NCI-H1694 (cell line): ENCODE results near the gene PMVK.

Experiments
- DNase-seq: peaks from one replicate; lab custom pipeline; 2025; lab: John Stamatoyannopoulos, UW

Gene PMVK

GRCh38 chr1:154945962-154946850 lies 9.7 kb upstream of the PMVK start:
- no peak for DNase-seq

- no peak for DNase-seq
Observed at GRCh38 chr1:154945160-154945961, 8.8 kb upstream of the PMVK start.

- no peak for DNase-seq
Observed at GRCh38 chr1:154944401-154945159, 8.1 kb upstream of the PMVK start.

- DNase-seq = peak; percentile 81
Observed at GRCh38 chr1:154943649-154944400, 7.3 kb upstream of the PMVK start.

- no peak for DNase-seq
Observed at GRCh38 chr1:154941333-154942013, 5.0 kb upstream of the PMVK start.

- DNase-seq = no peak
Observed at GRCh38 chr1:154940651-154941194, 4.2 kb upstream of the PMVK start.

GRCh38 chr1:154940213-154940560 lies 3.7 kb upstream of the PMVK start:
- DNase-seq = no peak

DNA sequence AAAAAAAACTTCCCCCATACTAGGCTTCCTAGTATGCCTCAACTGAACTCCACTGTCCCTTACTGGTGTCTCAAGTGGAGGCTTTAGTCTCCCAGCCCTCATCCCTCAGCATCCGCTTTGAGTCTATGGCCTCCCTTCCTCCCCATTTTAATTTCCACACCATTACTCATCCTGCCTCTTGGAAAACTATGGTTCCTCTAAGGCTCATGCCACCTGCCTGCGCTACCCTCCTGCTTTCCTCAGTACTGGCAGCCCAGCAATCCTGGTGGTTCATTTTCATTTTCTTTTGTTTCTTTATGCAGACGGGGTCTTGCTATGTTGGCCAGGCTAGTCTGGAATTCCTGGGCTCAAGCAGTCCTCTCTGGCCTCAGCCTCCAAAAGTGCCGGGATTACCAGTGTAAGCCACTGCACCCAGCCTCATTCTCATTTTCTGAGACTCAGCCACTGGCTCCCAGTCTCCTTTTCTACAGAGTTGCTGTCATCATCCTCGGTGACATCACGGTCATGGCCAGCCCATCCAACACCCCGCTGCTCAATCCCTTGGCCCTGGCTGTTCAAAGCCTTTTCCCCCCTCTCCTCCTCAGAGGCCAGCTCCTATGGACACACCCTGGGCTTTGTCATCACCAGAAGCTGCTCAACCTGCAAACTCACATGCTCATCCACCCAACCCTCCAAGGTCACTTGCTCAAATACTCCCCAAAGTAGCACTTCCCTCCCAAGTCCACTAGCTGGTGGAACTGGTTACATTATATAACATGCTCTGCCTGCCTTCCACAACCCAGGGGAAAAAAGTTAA lies 2.3 kb upstream of the PMVK start:
- DNase-seq = no peak

- DNase-seq = no peak
Observed at GRCh38 chr1:154937988-154938386, 1.5 kb upstream of the PMVK start.

- peak; percentile 97 for DNase-seq
Observed at GRCh38 chr1:154937085-154937987, 817 bp upstream of the PMVK start.

GRCh38 chr1:154935749-154936554 lies 567 bp downstream of the PMVK start:
- DNase-seq = no peak

DNA sequence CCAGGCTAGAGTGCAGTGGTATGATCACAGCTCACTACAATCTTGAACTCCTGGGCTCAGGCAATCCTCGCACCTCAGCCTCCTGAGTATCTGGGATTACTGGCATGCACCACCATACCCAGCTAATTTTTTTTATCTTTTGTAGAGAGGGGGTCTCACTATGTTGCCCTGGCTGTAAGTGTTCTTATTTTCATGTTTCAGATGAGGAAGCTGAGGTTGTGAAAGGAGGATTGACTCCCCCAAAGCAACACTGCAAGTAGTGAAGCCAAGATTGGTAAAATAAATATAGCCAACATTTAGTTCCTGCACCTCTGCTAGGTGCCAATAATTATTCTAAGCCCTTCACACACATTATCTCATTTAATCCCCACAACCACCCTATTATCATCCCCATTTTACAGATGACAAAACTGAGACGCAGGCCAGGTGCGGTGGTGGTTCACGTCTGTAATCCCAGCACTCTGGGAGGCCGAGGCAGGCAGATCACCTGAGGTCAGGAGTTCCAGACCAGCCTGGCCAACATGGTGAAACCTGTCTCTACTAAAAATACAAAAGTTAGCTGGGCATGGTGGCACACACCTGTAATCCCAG lies 2.1 kb downstream of the PMVK start:
- no peak for DNase-seq

GRCh38 chr1:154931940-154932487 lies 4.5 kb downstream of the PMVK start:
- no peak for DNase-seq

GRCh38 chr1:154926201-154926600 lies 10.3 kb downstream of the PMVK start:
- no peak for DNase-seq

DNA sequence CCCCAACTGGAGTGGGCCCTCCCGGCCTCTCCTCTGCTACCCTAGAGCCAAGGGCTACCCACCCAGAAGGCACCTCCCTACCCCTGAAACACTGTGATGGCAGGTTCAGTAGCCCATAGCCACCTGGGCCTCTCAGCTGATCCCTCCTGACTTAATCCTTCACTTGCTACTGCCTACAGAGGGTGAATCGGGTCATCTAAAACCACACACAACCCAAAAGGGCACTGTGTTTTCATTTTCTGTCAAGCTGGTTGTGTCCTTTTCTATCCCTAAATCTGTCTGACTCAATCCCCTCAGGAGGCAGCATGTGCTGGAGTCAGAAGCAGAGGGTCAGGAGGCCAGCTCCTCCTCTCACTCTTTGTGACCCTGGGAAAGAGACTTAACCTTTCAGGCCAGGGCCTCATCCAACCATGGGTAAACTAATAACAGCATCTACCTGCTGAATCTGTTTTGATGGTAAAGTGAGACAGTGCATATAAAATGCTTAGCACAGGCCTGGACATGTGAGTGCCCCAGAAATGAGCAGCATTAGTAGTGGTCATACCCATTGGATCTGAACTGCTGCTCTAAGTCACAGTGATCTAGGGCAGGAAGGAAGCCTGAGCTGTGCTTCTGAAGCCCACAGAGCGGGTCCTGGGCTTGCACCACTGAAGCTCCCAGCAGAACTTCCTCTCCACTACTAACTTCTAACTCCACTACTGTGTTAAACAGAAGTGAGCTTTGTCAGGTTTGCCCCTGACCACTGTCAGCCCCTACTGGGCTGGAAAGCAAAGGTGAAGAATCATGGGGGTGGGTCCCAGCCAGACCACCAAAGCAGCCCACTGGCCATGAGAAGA lies 11.0 kb downstream of the PMVK start:
- DNase-seq = no peak

- no peak for DNase-seq
Observed at GRCh38 chr1:154923695-154924094, 12.8 kb downstream of the PMVK start.
